NCI-H345 (cell line): Measurements from ENCODE around the gene ARCN1.
"Not testable (repeated sequence)": the region's sequence is repeated elsewhere in the genome, so short reads cannot be mapped to it uniquely, and the experiment has no call there.

Experiments
- DNase-seq: peaks from one replicate; lab custom pipeline; 2025; lab: John Stamatoyannopoulos, UW

Gene ARCN1

GRCh38 chr11:118544647-118545010 is 27.6 kb upstream of the ARCN1 start:
- no peak for DNase-seq

DNA sequence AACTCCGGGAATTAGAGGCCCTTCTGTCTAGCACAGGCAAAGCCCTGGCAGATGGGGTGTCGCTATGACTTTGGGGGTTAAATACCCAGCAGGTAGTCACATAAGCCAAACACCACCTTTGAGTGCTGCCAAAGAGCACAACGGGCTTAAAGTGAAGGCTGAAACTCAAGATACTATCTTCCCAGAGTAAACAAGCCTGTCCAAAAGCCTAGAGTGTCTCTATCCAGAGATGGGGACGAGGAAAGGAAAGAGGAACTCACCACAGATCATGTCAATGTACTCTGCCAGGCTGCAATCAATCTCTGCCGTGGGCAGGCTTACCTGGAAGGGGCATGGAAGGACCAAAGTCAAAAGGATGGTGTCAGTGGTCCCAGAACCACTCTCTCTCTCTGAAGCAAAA is 26.7 kb upstream of the ARCN1 start:
- DNase-seq: no peak

- DNase-seq: no peak
These were observed 25.1 kb upstream of the ARCN1 start for GRCh38 chr11:118547132-118547531.

- no peak for DNase-seq
These were observed 19.9 kb upstream of the ARCN1 start for GRCh38 chr11:118552341-118552740.

GRCh38 chr11:118560806-118561205 is 11.4 kb upstream of the ARCN1 start:
- no peak for DNase-seq

DNA sequence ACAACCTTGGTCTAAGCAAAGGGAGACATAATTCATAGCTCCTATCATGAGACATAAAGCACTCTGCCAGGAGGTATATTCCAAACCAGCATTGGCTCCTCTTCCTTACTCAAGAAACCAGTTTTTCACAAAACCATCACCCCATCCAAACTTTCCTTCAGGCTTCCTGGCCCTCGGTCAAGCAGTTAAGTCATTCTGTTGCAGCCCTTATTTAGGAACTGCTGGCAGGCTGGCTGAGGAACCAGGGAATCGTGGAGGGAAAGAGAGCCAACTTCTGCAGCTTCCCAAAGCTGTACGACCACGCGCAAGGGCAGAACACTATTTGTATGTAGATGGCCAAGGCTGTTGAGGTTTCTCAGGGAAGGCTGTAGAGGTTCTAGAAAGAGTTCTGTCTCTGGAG is 7.2 kb upstream of the ARCN1 start:
- DNase-seq: no peak

- DNase-seq: no peak
These were observed 2.5 kb upstream of the ARCN1 start for GRCh38 chr11:118569670-118570069.

- DNase-seq: no peak
These were observed 1.4 kb upstream of the ARCN1 start for GRCh38 chr11:118570787-118571186.

- not testable (repeated sequence) for DNase-seq
These were observed 528 bp upstream of the ARCN1 start for GRCh38 chr11:118571701-118572060.

- no peak for DNase-seq
These were observed 857 bp downstream of the ARCN1 start for GRCh38 chr11:118572981-118573550.

DNA sequence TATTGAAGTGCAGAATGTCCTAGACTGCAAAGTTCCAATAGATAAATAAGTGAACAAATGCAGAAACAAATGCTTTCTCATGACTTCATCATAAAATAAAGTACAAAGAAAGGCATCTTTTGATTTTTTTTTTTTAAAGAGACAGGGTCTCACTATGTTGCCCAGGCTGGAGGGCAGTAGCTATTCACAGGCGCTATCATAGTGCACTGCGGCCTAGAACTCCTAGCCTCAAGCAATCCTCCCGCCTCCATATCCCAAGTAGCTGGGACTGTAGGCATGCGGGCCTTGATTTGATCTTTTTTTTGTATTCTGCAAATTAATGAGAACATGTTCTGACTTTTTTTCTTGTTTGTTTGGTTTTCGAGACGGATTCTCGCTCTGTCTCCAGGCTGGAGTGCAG is 2.4 kb downstream of the ARCN1 start:
- DNase-seq: no peak

DNA sequence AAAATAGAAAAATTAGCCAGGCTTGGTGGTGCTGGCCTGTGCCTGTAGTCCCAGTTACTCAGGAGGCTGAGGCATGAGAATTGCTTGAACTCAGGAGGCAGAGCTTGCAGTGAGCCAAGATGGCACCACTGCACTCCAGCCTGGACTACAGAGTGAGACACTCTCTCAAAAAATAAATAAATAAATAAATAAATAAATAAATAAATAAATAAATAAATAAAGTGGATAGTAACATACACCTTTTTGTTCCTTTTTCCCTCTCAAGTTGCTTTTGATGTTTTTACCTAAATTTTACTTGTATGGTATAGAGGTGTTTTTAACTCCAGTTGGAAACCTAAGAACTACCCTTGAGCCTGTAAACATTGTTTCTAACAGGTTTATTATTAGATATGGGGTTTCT is 5.8 kb downstream of the ARCN1 start:
- DNase-seq: not testable (repeated sequence)

DNA sequence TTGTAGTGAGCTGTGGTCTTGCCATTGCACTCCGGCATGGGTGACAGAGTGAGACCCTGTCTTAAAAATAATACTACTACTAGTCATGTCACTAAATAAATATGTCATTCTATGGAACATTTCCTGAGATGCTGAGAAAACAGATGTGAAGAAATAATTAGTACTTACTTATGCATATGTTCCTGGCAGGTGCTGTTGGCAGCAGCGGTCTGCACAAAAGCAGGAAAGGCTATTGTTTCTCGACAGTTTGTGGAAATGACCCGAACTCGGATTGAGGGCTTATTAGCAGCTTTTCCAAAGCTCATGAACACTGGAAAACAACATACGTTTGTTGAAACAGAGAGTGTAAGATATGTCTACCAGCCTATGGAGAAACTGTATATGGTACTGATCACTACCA is 8.8 kb downstream of the ARCN1 start:
- DNase-seq: peak; percentile 29

GRCh38 chr11:118587952-118588351 is 15.7 kb downstream of the ARCN1 start:
- no peak for DNase-seq

DNA sequence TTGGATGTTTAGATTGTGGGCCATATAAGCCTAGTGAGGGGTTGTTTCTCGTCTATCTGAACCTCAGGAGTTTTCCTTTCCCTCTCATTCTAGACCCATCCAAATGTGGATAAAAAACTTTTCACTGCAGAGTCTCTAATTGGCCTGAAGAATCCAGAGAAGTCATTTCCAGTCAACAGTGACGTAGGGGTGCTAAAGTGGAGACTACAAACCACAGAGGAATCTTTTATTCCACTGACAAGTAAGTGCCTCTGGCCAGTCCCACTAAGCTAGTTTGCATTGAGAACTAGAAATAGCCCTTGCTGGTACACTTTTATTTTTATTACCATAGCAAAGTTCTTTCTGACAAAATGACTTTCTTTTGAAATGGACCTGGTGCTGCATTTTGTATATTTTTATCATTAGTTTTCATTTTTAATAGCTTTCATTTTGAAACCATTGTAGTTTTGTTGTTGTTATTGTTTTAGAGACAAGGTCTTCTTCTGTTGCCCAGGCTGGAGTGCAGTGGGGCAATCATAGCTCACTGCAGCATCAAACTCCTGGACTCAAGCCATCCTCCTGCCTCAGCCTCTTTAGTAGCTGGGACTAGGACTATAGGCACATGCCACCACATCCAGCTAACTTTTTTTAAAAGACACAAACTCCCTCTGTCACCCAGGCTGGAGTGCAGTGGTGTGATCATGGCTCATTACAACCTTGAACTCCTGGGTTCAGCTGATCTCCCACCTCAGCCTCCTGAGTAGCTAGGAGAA is 20.6 kb downstream of the ARCN1 start:
- DNase-seq: no peak

DNA sequence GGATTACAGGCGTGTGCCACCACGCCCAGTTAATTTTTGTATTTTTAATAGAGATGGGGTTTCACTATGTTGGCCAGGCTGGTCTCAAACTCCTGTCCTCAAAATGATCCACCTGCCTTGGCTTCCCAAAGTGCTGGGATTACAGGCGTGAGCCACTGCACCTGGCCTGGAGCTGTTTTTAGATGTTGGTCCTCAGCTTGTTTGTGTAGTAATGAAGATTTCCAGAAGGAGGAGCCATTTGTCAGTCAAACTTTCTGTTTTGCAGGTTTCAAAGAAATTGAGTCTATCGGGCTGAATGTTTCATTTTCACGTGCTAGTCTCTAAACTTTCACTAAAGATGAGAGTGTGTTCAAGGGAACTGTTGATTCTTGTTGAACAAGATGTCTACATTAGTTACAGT is 22.8 kb downstream of the ARCN1 start:
- DNase-seq: not testable (repeated sequence)

DNA sequence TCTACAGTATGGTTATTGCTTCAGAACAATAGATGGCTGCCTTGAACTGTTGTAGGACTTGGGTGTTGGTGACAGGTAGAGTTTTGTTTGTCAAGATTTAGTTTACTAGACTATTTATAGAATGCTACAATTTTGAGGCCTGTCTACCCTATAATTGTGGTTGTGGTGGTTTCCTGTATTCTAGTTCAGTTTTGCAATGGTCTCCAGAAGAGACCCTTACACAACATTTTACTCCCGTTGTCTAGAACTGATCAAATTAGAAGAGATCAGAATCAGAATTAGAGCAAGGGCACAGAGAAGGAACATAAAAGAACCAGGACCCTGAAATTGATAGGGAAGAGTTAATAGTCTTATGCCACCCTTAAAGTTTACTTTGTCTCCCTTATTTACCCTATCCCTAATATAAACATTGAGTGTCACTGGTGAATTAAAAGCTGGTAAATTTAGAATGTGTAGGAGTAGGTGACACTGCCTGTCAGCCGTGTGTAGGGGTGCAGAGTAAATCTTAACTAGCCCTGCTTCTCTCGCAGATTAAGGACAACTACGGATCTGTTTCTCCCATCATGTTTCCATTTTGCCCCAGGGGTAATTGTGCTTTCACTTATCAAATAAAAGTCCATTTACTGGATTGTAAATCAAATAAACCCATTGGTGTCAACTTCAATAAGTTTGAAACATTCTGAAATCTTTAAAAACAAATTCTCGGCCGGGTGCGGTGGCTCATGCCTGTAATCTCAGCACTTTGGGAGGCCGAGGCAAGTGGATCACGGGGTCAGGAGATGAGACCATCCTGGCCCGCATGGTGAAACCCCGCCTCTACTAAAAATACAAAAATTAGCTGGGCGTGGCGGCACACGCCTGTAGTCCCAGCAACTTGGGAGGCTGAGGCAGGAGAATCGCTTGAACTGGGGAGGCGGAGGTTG is 24.3 kb downstream of the ARCN1 start:
- DNase-seq: no peak

DNA sequence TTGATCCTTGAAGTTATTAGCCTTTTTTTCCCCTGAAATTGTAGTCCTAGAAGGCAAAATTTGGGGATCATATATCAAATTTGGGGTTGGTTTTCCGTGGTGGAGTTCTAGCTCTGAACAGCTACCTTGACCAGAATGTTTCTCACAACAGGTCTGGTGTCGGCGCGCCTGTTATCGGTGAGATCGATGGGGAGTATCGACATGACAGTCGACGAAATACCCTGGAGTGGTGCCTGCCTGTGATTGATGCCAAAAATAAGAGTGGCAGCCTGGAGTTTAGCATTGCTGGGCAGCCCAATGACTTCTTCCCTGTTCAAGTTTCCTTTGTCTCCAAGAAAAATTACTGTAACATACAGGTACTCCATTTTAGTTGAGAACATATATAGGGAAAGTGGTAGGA is 25.3 kb downstream of the ARCN1 start:
- no peak for DNase-seq

GRCh38 chr11:118602331-118602730 is 30.1 kb downstream of the ARCN1 start:
- DNase-seq: no peak

GRCh38 chr11:118603709-118604108 is 31.5 kb downstream of the ARCN1 start:
- not testable (repeated sequence) for DNase-seq

DNA sequence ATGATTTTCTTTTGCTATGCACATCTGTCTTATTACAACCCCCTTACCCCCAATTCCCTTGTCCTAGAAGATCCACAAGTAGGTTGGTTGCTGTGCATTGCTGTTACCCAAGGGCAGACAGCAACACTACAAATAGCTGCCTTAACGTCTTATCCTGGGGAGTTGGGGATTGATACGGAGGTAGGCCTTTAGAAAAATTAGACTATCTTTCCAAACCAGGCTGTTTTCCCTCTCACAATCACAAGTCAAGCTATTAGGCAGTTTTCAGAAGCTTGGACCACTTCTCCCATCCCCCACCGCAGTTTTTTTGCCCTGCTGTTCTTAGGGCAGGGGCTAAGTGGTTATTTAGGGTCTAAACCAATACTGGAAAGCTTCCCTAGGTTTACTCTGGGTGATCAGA is 32.4 kb downstream of the ARCN1 start:
- no peak for DNase-seq

- DNase-seq: no peak
These were observed 33.1 kb downstream of the ARCN1 start for GRCh38 chr11:118605116-118605867.
